GM23248 (cell line): ENCODE measurements around the gene NR3C1. TPM values are rescaled to one million over a fixed set of nuclear protein-coding genes. Genes with fewer than 3 reads are reported as not detected.
"Not testable (repeated sequence)": the region's sequence is repeated elsewhere in the genome, so short reads cannot be mapped to it uniquely, and the experiment has no call there.

Source experiments
- DNase-seq: peaks from one replicate; pipeline ENCODE4 v3.0.0-alpha.2; 2015
- H2AFZ ChIP-seq: fragments of 200-600 bp; sonication (generic); 2 replicates; pipeline ENCODE4 v1.6.1; 2016; ENCODE audit warnings: antibody characterized with exemption
- H3F3A ChIP-seq: fragments of 200-600 bp; sonication (generic); 2 replicates; pipeline ENCODE4 v1.6.1; 2016; ENCODE audit warnings: mild to moderate bottlenecking, antibody characterized with exemption, mixed run types; ENCODE audit not compliant: insufficient read depth
- H3K27ac ChIP-seq: fragments of 200-600 bp; sonication (generic); 2 replicates; pipeline ENCODE4 v1.5.1; 2016; ENCODE audit warnings: mild to moderate bottlenecking
- H3K27me3 ChIP-seq: fragments of 200-600 bp; sonication (generic); replicated peaks from 2 replicates; pipeline ENCODE4 v1.6.1; 2016; ENCODE audit warnings: mild to moderate bottlenecking; ENCODE audit not compliant: insufficient read depth
- H3K36me3 ChIP-seq: fragments of 200-600 bp; sonication (generic); 2 replicates; pipeline ENCODE4 v1.6.1; 2016; ENCODE audit warnings: low read depth, mild to moderate bottlenecking
- H3K4me1 ChIP-seq: fragments of 200-600 bp; sonication (generic); 2 replicates; pipeline ENCODE4 v1.6.1; 2016; ENCODE audit warnings: mild to moderate bottlenecking; ENCODE audit not compliant: insufficient read depth
- H3K4me2 ChIP-seq: fragments of 200-600 bp; sonication (generic); one replicate; pipeline ENCODE4 v1.6.1; 2016; ENCODE audit warnings: mild to moderate bottlenecking; ENCODE audit not compliant: unreplicated experiment
- H3K4me3 ChIP-seq: fragments of 200-600 bp; sonication (generic); 2 replicates; pipeline ENCODE4 v1.5.1; 2016; ENCODE audit warnings: mild to moderate bottlenecking
- H3K79me2 ChIP-seq: fragments of 200-600 bp; sonication (generic); 2 replicates; pipeline ENCODE4 v1.6.1; 2016; ENCODE audit warnings: mild to moderate bottlenecking; ENCODE audit not compliant: insufficient read depth
- H3K9ac ChIP-seq: fragments of 200-600 bp; sonication (generic); 2 replicates; pipeline ENCODE4 v1.6.1; 2016; ENCODE audit warnings: mild to moderate bottlenecking
- H3K9me2 ChIP-seq: fragments of 200-600 bp; sonication (generic); 2 replicates; pipeline ENCODE4 v1.6.1; 2016; ENCODE audit warnings: mixed run types, mild to moderate bottlenecking, moderate library complexity; ENCODE audit not compliant: insufficient read depth
- H3K9me3 ChIP-seq: fragments of 200-600 bp; sonication (generic); one replicate; pipeline ENCODE4 v1.6.1; 2017; ENCODE audit warnings: low read depth
- H4K20me1 ChIP-seq: fragments of 200-600 bp; sonication (generic); 2 replicates; pipeline ENCODE4 v1.6.0; 2016; ENCODE audit not compliant: insufficient read depth
- EZH2 ChIP-seq: fragments of 200-600 bp; sonication (generic); IDR thresholded peaks from 2 replicates; pipeline ENCODE4 v1.6.1; 2018; ENCODE audit warnings: antibody characterized with exemption, mild to moderate bottlenecking; ENCODE audit not compliant: insufficient read depth, poor library complexity, severe bottlenecking
- EZH2phosphoT487 ChIP-seq: fragments of 200-600 bp; sonication (generic); IDR thresholded peaks from 2 replicates; pipeline ENCODE4 v1.6.1; 2018; ENCODE audit warnings: antibody characterized with exemption, moderate library complexity, mild to moderate bottlenecking, low read depth; ENCODE audit not compliant: insufficient read depth
- WGBS, 2 experiments: methylation state at CpG; one replicate each; pipeline ENCODE4 v1.1.6; 2015 to 2017; ENCODE audit warnings: low lambda C conversion rate in 2 of 2, low coverage in 1 of 2; ENCODE audit errors: missing lambda C conversion rate in 2 of 2; 5-methylcytosine and 5-hydroxymethylcytosine counted together
- in situ Hi-C: fragments of 300-500 bp; cut with MboI; formaldehyde crosslinking; loops from 2 replicates; pipeline ENCODE4 v1.15.0; 2020
- polyA plus RNA-seq: library from polyadenylated mRNA; unstranded; fragments of >200 nt; fragmentation: Nextera tagmentation; extraction: Ambion mirVana; gene quantifications from 2 replicates; pipeline ENCODE4 v1.2.1, GENCODE V29; 2016
- total RNA-seq: library from RNA; depleted of rRNA; stranded (reverse); fragments of >200 nt; shearing (Covaris generic); gene quantifications from 2 replicates; pipeline ENCODE4 v1.2.3, GENCODE V29; 2014

NR3C1 gene
- total and polyA plus RNA-seq, 2 experiments from 2014 or later = 103 to 121 TPM

DNA sequence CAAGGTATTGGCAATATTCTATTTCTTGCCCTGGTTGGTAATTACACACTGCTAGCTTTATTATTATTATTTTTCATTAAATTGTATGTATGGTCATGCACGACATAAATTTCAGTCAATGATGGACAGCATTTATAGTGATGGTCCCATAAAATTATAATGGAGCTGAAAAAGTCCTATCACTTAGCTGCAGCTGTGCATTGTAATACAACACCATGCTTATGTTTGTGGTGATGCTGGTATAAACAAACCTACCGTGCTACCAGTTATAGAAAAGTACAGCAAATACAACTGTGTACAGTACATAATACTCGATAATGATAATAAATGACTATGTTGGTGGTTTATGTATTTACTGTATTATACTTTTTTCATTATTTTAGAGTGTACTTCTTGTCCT is 65.5 kb downstream of the NR3C1 start:
- TF ChIP-seq EZH2phosphoT487 (no peak), EZH2 (no peak)
- Histone ChIP-seq H3K27me3 (no peaks in the 10 kb centered on the region), H2AFZ (no peak overlapping the region), H3K4me2 (no peak overlapping the region), H3K9ac (no peak overlapping the region), H3K36me3 (peaks cover 23% of the 10 kb centered on the region), H4K20me1 (peaks cover 11% of the 10 kb centered on the region; the same call in 1 of the 2 replicates), H3K9me2 (no peaks in the 10 kb centered on the region), H3K27ac (peak overlapping the region; percentile 72; the same call in 1 of the 2 replicates), H3F3A (peaks cover 63% of the 10 kb centered on the region), H3K9me3 (no peaks in the 10 kb centered on the region), H3K79me2 (peaks cover 100% of the 10 kb centered on the region), H3K4me3 (no peak overlapping the region), H3K4me1 (peaks cover 30% of the 10 kb centered on the region)
- in situ Hi-C loops = no loop called here
- DNase-seq = no peak
- 94 to 98% methylated on average over 3 of the region's 3 CpGs for WGBS, 2 experiments

DNA sequence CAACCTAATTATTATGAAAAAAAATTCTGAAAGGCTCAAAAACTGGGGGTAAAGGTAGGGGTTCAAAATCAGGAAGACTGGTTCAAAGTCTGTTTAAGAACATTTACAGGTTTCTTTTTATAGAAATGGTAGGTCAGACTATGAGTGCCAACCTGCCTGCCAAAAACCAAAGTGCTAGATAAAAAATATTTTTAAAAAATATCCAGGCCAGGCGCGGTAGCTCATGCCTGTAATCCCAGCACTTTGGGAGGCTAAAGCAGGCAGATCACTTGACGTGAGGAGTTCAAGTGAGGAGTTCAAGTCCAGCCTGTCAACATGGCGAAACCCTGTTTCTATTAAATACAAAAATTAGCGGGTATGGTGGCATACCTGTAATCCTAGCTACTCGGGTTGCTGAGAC is 67.0 kb downstream of the NR3C1 start:
- H3K27ac ChIP-seq = no peak overlapping the region
- H3K4me1 ChIP-seq = peaks cover 26% of the 10 kb centered on the region
- 86 to 91% methylated on average over 6 of the region's 6 CpGs for WGBS, 2 experiments

DNA sequence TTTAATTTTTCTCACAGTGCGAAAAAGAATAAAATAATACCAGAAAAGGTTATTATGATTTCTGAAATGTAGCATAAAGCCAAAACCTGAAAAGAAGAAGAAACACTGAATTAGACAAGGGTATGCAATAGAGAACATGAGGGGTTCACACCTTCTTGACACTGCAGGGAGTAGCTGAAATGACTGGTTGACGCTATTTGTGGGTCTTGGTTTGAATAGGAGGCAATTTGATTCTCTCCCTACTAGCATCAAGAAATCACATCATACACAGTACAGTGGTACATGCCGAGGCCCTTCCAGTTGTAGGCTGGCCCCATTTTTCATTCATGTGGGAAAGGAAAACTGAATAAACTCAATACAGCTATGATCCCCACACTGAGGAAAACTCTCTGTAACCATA is 68.6 kb downstream of the NR3C1 start:
- in situ Hi-C loops = no loop called here
- Histone ChIP-seq H3F3A (peaks cover 54% of the 10 kb centered on the region), H3K79me2 (peaks cover 98% of the 10 kb centered on the region), H3K4me1 (peaks cover 29% of the 10 kb centered on the region), H3K27ac (no peak overlapping the region), H4K20me1 (peaks cover 23% of the 10 kb centered on the region; the same call in 1 of the 2 replicates), H3K9me2 (no peaks in the 10 kb centered on the region), H3K27me3 (no peaks in the 10 kb centered on the region), H3K9me3 (no peaks in the 10 kb centered on the region), H3K4me3 (no peak overlapping the region), H3K4me2 (no peak overlapping the region), H2AFZ (no peak overlapping the region), H3K9ac (no peak overlapping the region), H3K36me3 (peaks cover 19% of the 10 kb centered on the region)
- DNase-seq = no peak
- no peak for TF ChIP-seq EZH2phosphoT487
- TF ChIP-seq EZH2 = no peak
- 98 to 100% methylated on average over 3 of the region's 3 CpGs for WGBS, 2 experiments

More for the DNA sequence above, 67.0 kb downstream of the NR3C1 start:
- peaks cover 52% of the 10 kb centered on the region for H3F3A ChIP-seq
- H3K9me3 ChIP-seq = no peaks in the 10 kb centered on the region
- no peak overlapping the region for H3K4me2 ChIP-seq
- TF ChIP-seq EZH2 = no peak
- TF ChIP-seq EZH2phosphoT487 = no peak
- H2AFZ ChIP-seq = no peak overlapping the region
- H3K79me2 ChIP-seq = peaks cover 98% of the 10 kb centered on the region
- H4K20me1 ChIP-seq = peaks cover 16% of the 10 kb centered on the region; the same call in 1 of the 2 replicates
- in situ Hi-C loops = no loop called here
- H3K27me3 ChIP-seq = no peaks in the 10 kb centered on the region
- no peaks in the 10 kb centered on the region for H3K9me2 ChIP-seq
- no peak for DNase-seq
- H3K9ac ChIP-seq = no peak overlapping the region
- peaks cover 19% of the 10 kb centered on the region for H3K36me3 ChIP-seq
- H3K4me3 ChIP-seq = no peak overlapping the region

DNA sequence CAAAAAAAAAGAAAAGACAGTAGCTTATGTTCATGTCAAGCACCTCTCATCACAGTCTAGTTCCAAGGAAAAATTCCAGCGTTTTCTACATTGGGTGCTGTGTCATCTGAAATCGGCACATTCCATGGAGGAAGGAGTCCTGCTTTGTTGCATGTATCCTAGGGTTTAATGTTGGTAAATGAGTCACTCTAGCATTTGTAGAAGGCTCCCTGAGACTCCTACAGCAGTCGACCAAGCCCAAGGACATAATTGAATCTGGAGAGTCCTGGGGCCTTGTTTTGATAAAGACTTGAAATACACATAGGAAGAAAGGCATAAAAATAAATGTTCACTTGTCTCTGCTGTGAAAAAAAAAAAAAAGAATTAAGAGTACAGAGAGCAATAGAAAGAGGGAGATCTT is 69.1 kb downstream of the NR3C1 start:
- H2AFZ ChIP-seq, DNase-seq, H3K27me3 ChIP-seq, H3K4me2 ChIP-seq, H3K27ac ChIP-seq, H3K4me3 ChIP-seq, H3K9ac ChIP-seq, in situ Hi-C loops, H3K9me2 ChIP-seq, H3K9me3 ChIP-seq: not testable (repeated sequence)
- Histone ChIP-seq H3F3A (peaks cover 50% of the 10 kb centered on the region), H4K20me1 (peaks cover 23% of the 10 kb centered on the region; the same call in 1 of the 2 replicates), H3K4me1 (peaks cover 35% of the 10 kb centered on the region), H3K79me2 (peaks cover 98% of the 10 kb centered on the region), H3K36me3 (peaks cover 15% of the 10 kb centered on the region)
- 85 to 93% methylated on average over 3 of the region's 3 CpGs for WGBS, 2 experiments

DNA sequence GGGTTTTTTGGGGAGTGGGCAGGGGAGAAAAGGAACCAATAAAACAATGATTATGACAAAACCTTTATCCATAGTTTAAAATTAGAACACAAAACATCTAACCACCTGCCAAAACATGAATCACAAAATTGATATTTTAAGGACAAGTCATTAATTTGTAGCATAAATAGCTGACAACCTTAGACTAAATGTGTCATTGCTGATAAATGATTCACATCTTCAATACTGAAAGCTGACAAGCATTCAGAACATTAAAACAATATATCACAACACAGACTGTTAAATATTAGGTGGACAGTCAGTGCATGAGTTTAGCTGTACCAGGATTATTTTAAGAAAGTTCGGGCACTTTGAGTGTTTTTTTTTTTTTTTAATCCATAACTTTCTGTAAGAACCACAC is 71.5 kb downstream of the NR3C1 start:
- H3K9ac ChIP-seq = no peak overlapping the region
- H3K4me2 ChIP-seq = no peak overlapping the region
- TF ChIP-seq EZH2phosphoT487 = no peak
- TF ChIP-seq EZH2 = no peak
- peaks cover 18% of the 10 kb centered on the region; the same call in 1 of the 2 replicates for H4K20me1 ChIP-seq
- H3K36me3 ChIP-seq = no peaks in the 10 kb centered on the region; the same call in 1 of the 2 replicates
- peaks cover 31% of the 10 kb centered on the region for H3K4me1 ChIP-seq
- no peak overlapping the region for H3K4me3 ChIP-seq
- H3K79me2 ChIP-seq = peaks cover 98% of the 10 kb centered on the region
- H2AFZ ChIP-seq = no peak overlapping the region
- H3K9me3 ChIP-seq = no peaks in the 10 kb centered on the region
- in situ Hi-C loops = no loop called here
- no peaks in the 10 kb centered on the region for H3K27me3 ChIP-seq
- WGBS, 2 experiments = 85 to 93% methylated on average over 1 of the region's 1 CpG
- no peaks in the 10 kb centered on the region for H3K9me2 ChIP-seq
- H3F3A ChIP-seq = peaks cover 39% of the 10 kb centered on the region; the same call in 1 of the 2 replicates
- no peak for DNase-seq
- H3K27ac ChIP-seq = no peak overlapping the region
